A673 (cell line): Measurements from ENCODE around the gene MYLK3.

Experiments used
- EZH2 ChIP-seq: fragments of 200-600 bp; sonication (generic); IDR thresholded peaks from 2 replicates; pipeline ENCODE4 v1.6.1; 2017; ENCODE audit warnings: borderline replicate concordance, low read depth, mild to moderate bottlenecking, mixed read lengths, antibody characterized with exemption, low read length; ENCODE audit not compliant: poor library complexity, severe bottlenecking
- TF ChIP-seq, protein P1 (sequence below): fragments of 300-800, 200-600 bp; sonication (generic); conservative IDR thresholded peaks from 2 replicates; pipeline ENCODE4 v1.5.1; 2017; ENCODE audit warnings: low read depth, mild to moderate bottlenecking, antibody characterized with exemption, low read length, moderate library complexity, mixed read lengths

DNA sequence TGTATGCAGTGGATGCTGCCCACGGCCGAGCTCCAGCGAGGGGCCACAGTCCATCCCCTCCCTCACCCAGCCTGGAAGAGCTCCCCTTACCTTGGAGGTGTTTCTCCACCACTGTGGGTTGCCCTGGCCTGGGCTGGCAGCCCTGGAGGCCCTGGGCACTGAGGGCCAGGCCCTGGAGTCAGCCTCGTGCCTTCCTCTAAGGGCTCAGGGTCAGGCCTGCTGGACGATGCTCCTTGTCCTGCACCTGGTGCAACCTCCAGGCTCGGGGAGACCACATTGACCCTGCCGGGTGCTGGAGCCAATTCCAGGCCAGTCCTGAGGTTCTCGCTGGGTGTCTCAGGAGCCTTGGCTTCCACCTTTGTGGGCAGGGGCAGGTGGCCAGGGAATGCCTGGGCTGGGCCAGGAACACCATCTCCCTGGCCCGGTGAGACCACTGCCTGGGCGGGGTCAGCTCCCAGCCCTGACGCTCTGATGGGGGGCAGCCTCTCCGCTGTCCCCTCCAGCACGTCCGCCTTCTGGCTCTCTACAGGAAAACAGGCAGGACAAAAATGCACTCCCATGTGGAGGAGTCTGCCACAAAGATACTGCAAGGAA is 10.4 kb downstream of the MYLK3 start:
- TF ChIP-seq, protein P1, sequence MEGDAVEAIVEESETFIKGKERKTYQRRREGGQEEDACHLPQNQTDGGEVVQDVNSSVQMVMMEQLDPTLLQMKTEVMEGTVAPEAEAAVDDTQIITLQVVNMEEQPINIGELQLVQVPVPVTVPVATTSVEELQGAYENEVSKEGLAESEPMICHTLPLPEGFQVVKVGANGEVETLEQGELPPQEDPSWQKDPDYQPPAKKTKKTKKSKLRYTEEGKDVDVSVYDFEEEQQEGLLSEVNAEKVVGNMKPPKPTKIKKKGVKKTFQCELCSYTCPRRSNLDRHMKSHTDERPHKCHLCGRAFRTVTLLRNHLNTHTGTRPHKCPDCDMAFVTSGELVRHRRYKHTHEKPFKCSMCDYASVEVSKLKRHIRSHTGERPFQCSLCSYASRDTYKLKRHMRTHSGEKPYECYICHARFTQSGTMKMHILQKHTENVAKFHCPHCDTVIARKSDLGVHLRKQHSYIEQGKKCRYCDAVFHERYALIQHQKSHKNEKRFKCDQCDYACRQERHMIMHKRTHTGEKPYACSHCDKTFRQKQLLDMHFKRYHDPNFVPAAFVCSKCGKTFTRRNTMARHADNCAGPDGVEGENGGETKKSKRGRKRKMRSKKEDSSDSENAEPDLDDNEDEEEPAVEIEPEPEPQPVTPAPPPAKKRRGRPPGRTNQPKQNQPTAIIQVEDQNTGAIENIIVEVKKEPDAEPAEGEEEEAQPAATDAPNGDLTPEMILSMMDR = no peak
- TF ChIP-seq EZH2 = no peak
